GM08714 (cell line): ENCODE measurements around the gene LGR5.

Experiments used
- H3K4me3 ChIP-seq: fragments of 200-500 bp; sonication (Bioruptor generic); 2 replicates; pipeline ENCODE4 v1.5.1; 2014; ENCODE audit warnings: mild to moderate bottlenecking, low read length, inconsistent platforms
- ZNF274 ChIP-seq: IDR thresholded peaks from 2 replicates; pipeline ENCODE4 v1.6.1; 2012; ENCODE audit warnings: mild to moderate bottlenecking, low read depth, low read length

Gene LGR5

GRCh38 chr12:71602761-71603577 lies 163.4 kb downstream of the LGR5 start:
- TF ChIP-seq ZNF274 = no peak

GRCh38 chr12:71605039-71605438 lies 165.4 kb downstream of the LGR5 start:
- H3K4me3 ChIP-seq = no peak overlapping the region
- no peak for TF ChIP-seq ZNF274

More at GRCh38 chr12:71602761-71603577, 163.4 kb downstream of the LGR5 start:
- H3K4me3 ChIP-seq = no peak overlapping the region

- no peak overlapping the region for H3K4me3 ChIP-seq
- TF ChIP-seq ZNF274 = no peak
Measured at GRCh38 chr12:71607494-71608330, 168.1 kb downstream of the LGR5 start.

GRCh38 chr12:71610031-71610795 lies 170.6 kb downstream of the LGR5 start:
- no peak for TF ChIP-seq ZNF274
- no peak overlapping the region for H3K4me3 ChIP-seq

- TF ChIP-seq ZNF274 = no peak
- no peak overlapping the region for H3K4me3 ChIP-seq
Measured at GRCh38 chr12:71621938-71622337, 182.3 kb downstream of the LGR5 start.

- TF ChIP-seq ZNF274 = no peak
- no peak overlapping the region for H3K4me3 ChIP-seq
Measured at GRCh38 chr12:71625476-71625875, 185.9 kb downstream of the LGR5 start.

- TF ChIP-seq ZNF274 = no peak
- H3K4me3 ChIP-seq = no peak overlapping the region
Measured at GRCh38 chr12:71626098-71626497, 186.5 kb downstream of the LGR5 start.

GRCh38 chr12:71626768-71627167 lies 187.2 kb downstream of the LGR5 start:
- no peak overlapping the region for H3K4me3 ChIP-seq
- no peak for TF ChIP-seq ZNF274

- no peak for TF ChIP-seq ZNF274
- no peak overlapping the region for H3K4me3 ChIP-seq
Measured at GRCh38 chr12:71627438-71628002, 187.9 kb downstream of the LGR5 start.
